Smooth muscle cell (in vitro differentiated cells): ENCODE measurements around the gene REG1B. TPM values are rescaled to one million over a fixed set of nuclear protein-coding genes. Genes with fewer than 3 reads are reported as not detected.

Source experiments
- DNase-seq: peaks from one replicate; lab custom pipeline; 2025; ENCODE audit not compliant: unreplicated experiment; lab: John Stamatoyannopoulos, UW
- H2AFZ ChIP-seq: fragments of 200-600 bp; sonication (generic); 2 replicates; pipeline ENCODE4 v1.6.0; 2016; ENCODE audit warnings: antibody characterized with exemption, low read depth, mild to moderate bottlenecking
- H3F3A ChIP-seq: fragments of 200-600 bp; sonication (generic); 2 replicates; pipeline ENCODE4 v1.6.0; 2017; ENCODE audit warnings: antibody characterized with exemption, low read depth
- H3K27ac ChIP-seq: fragments of 200-600 bp; sonication (generic); 2 replicates; pipeline ENCODE4 v1.5.1; 2016; ENCODE audit warnings: low read depth, mild to moderate bottlenecking
- H3K27me3 ChIP-seq: fragments of 200-600 bp; sonication (generic); 2 replicates; pipeline ENCODE4 v1.6.1; 2016; ENCODE audit warnings: low read depth, mild to moderate bottlenecking
- H3K36me3 ChIP-seq: fragments of 200-600 bp; sonication (generic); 2 replicates; pipeline ENCODE4 v1.5.1; 2016; ENCODE audit warnings: low read depth
- H3K4me1 ChIP-seq: fragments of 200-600 bp; sonication (generic); 2 replicates; pipeline ENCODE4 v1.5.1; 2016; ENCODE audit warnings: low read depth
- H3K4me2 ChIP-seq: fragments of 200-600 bp; sonication (generic); 2 replicates; pipeline ENCODE4 v1.6.0; 2016; ENCODE audit warnings: mild to moderate bottlenecking
- H3K4me3 ChIP-seq: fragments of 200-600 bp; sonication (generic); 2 replicates; pipeline ENCODE4 v1.5.1; 2016; ENCODE audit warnings: mild to moderate bottlenecking
- H3K79me2 ChIP-seq: fragments of 200-600 bp; sonication (generic); 2 replicates; pipeline ENCODE4 v1.6.0; 2016; ENCODE audit warnings: low read depth, mild to moderate bottlenecking
- H3K9ac ChIP-seq: fragments of 200-600 bp; sonication (generic); 2 replicates; pipeline ENCODE4 v1.6.0; 2016; ENCODE audit warnings: low read depth
- H3K9me3 ChIP-seq: fragments of 200-600 bp; sonication (generic); replicated peaks from 2 replicates; pipeline ENCODE4 v1.5.1; 2016; ENCODE audit warnings: low read depth
- H4K20me1 ChIP-seq: fragments of 200-600 bp; sonication (generic); 2 replicates; pipeline ENCODE4 v1.6.0; 2016; ENCODE audit warnings: low read depth
- WGBS: methylation state at CpG from one replicate; pipeline ENCODE4 v1.1.7; 2016; ENCODE audit warnings: low lambda C conversion rate; 5-methylcytosine and 5-hydroxymethylcytosine counted together
- polyA plus RNA-seq: library from polyadenylated mRNA; unstranded; fragments of >200 nt; fragmentation: Nextera tagmentation; extraction: Ambion mirVana; gene quantifications from 2 replicates; pipeline ENCODE4 v1.2.1, GENCODE V29; 2016
- total RNA-seq: library from RNA; depleted of rRNA; stranded (reverse); fragments of >200 nt; gene quantifications from 2 replicates; pipeline ENCODE4 v1.2.3, GENCODE V29; 2014
- TF ChIP-seq, protein P1 (sequence below): fragments of 200-600 bp; sonication (generic); IDR thresholded peaks from 2 replicates; pipeline ENCODE4 v1.5.1; 2017; ENCODE audit warnings: borderline replicate concordance, mild to moderate bottlenecking, antibody characterized with exemption; ENCODE audit not compliant: insufficient read depth, poor library complexity, severe bottlenecking

REG1B gene
- total and polyA plus RNA-seq, 2 experiments from 2014 or later, result not detected

DNA sequence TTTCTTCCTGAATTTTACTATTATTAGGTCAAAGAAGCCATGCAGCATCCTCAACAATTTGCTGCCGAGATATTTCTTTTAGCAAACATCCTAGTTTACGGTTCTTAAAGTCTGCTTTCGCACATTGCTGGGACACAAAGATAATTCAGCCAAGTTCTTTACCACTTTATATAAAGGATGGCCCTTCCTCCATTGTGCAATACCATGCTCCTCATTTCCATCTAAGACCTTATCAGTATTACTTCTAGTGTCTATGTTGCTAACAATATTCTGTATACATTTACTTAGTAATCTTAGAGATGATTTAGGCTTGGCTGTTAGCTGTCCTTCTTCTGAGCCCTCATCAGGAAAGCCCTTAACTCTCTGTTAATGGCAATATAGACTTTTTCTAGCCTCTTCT lies 24.5 kb upstream of the REG1B start:
- Histone ChIP-seq H3K36me3 (no peaks in the 10 kb centered on the region), H3K79me2 (no peaks in the 10 kb centered on the region), H3F3A (no peaks in the 10 kb centered on the region), H3K27ac (no peak overlapping the region), H3K4me3 (no peak overlapping the region), H3K9me3 (no peaks in the 10 kb centered on the region), H2AFZ (no peak overlapping the region), H3K4me1 (no peaks in the 10 kb centered on the region), H3K9ac (no peak overlapping the region), H4K20me1 (no peaks in the 10 kb centered on the region), H3K4me2 (no peak overlapping the region), H3K27me3 (no peaks in the 10 kb centered on the region)
- TF ChIP-seq, protein P1, sequence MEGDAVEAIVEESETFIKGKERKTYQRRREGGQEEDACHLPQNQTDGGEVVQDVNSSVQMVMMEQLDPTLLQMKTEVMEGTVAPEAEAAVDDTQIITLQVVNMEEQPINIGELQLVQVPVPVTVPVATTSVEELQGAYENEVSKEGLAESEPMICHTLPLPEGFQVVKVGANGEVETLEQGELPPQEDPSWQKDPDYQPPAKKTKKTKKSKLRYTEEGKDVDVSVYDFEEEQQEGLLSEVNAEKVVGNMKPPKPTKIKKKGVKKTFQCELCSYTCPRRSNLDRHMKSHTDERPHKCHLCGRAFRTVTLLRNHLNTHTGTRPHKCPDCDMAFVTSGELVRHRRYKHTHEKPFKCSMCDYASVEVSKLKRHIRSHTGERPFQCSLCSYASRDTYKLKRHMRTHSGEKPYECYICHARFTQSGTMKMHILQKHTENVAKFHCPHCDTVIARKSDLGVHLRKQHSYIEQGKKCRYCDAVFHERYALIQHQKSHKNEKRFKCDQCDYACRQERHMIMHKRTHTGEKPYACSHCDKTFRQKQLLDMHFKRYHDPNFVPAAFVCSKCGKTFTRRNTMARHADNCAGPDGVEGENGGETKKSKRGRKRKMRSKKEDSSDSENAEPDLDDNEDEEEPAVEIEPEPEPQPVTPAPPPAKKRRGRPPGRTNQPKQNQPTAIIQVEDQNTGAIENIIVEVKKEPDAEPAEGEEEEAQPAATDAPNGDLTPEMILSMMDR, result no peak
- no peak for DNase-seq
- WGBS, result 93% methylated on average over 3 of the region's 3 CpGs

DNA sequence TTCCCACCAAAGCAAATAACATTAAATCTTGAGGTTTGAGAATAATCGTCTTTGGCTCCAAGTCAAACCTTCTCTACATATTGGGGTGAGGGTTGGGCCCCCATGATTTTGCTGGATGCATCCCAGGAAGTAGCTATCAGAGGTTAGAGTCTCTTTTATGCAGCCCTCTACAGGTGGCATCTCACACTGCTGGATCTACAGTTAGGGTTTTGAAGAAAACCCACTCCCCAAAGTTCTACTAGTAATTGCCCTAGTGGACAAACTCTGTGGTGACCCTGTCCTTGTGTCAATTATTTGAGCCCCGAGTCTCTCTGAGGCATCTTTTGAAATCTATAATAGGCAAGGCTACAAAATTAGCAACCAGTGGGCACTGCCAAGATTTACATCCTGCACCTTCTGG lies 17.5 kb upstream of the REG1B start:
- Histone ChIP-seq H3K9ac (no peak overlapping the region), H3K9me3 (peaks cover 7% of the 10 kb centered on the region), H3K27me3 (no peaks in the 10 kb centered on the region), H3K4me3 (no peak overlapping the region), H3F3A (no peaks in the 10 kb centered on the region), H3K79me2 (no peaks in the 10 kb centered on the region), H2AFZ (no peak overlapping the region), H3K27ac (no peak overlapping the region), H3K4me2 (no peak overlapping the region), H3K36me3 (no peaks in the 10 kb centered on the region), H4K20me1 (no peaks in the 10 kb centered on the region), H3K4me1 (no peaks in the 10 kb centered on the region)
- WGBS, result 84% methylated on average over 2 of the region's 2 CpGs
- no peak for DNase-seq
- TF ChIP-seq, protein P1, result no peak

DNA sequence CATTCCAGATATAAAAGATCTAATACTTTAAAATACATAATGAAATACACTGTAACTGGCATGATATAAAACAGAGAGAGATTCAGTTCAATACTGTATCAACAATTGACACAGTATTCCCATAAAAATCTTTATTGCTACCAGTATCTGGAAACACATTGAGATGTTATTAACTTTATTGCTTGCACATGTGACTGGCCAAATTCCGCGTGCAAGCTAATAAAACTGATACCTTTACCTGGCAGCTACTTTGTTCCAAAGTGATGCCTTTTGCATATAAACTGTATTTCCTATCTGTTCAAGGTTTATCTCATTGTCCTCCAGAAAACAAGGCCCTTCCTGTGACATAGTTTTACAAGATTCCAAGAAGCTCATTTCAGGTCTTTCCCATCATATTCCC lies 15.4 kb upstream of the REG1B start:
- H3K4me2 ChIP-seq, result no peak overlapping the region
- H4K20me1 ChIP-seq, result no peaks in the 10 kb centered on the region
- peaks cover 7% of the 10 kb centered on the region for H3K9me3 ChIP-seq
- no peak overlapping the region for H3K9ac ChIP-seq
- no peak overlapping the region for H3K27ac ChIP-seq
- H3K4me1 ChIP-seq, result no peaks in the 10 kb centered on the region
- H2AFZ ChIP-seq, result no peak overlapping the region
- DNase-seq, result no peak
- H3K36me3 ChIP-seq, result no peaks in the 10 kb centered on the region
- TF ChIP-seq, protein P1, result no peak
- 93% methylated on average over 2 of the region's 2 CpGs for WGBS
- H3K27me3 ChIP-seq, result no peaks in the 10 kb centered on the region
- H3K4me3 ChIP-seq, result no peak overlapping the region
- H3K79me2 ChIP-seq, result no peaks in the 10 kb centered on the region
- no peaks in the 10 kb centered on the region for H3F3A ChIP-seq

DNA sequence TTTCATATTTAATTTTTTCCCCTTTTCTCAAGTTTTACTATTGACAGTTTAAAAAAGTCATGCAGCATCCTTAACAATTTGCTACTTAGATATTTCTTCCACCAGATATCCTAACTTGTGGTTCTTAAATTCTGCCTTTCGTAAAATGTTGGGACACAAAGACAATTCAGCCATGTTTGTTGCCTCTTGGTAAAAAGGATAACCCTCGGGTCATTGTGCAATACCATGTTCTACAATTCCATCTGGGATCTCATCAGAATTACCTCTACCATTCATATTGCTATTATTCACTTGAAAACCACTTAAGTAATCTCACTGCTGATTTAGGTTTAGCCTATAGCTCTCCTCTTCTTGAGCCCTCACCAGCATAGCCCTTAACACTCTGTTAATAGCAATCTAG lies 13.2 kb upstream of the REG1B start:
- no peaks in the 10 kb centered on the region for H3F3A ChIP-seq
- H3K9ac ChIP-seq, result no peak overlapping the region
- WGBS, result 78% methylated on average over 2 of the region's 2 CpGs
- H3K79me2 ChIP-seq, result no peaks in the 10 kb centered on the region
- DNase-seq, result no peak
- peaks cover 7% of the 10 kb centered on the region for H3K9me3 ChIP-seq
- H4K20me1 ChIP-seq, result no peaks in the 10 kb centered on the region
- no peak overlapping the region for H3K27ac ChIP-seq
- no peak overlapping the region for H3K4me2 ChIP-seq
- H3K4me3 ChIP-seq, result no peak overlapping the region
- H3K4me1 ChIP-seq, result no peaks in the 10 kb centered on the region
- H2AFZ ChIP-seq, result no peak overlapping the region
- H3K27me3 ChIP-seq, result no peaks in the 10 kb centered on the region
- no peaks in the 10 kb centered on the region for H3K36me3 ChIP-seq
- TF ChIP-seq, protein P1, result no peak
